NCI-H1436 (cell line): ENCODE results near the gene P4HA2.

Experiments used
- DNase-seq: peaks from one replicate; lab custom pipeline; 2025; lab: John Stamatoyannopoulos, UW

The P4HA2 gene

GRCh38 chr5:132142459-132142858, 85.2 kb downstream of the P4HA2 start:
- no peak for DNase-seq
